NT2/D1 (cell line): Measurements from ENCODE around the gene WFDC5.

ENCODE experiments used
- DNase-seq: peaks from one replicate; pipeline ENCODE4 v3.0.0-alpha.2; 2011; ENCODE audit warnings: low read depth, low spot score
- H3K27me3 ChIP-seq: 2 replicates; pipeline ENCODE4 v1.6.0; 2011; ENCODE audit warnings: mild to moderate bottlenecking; ENCODE audit not compliant: insufficient read length, insufficient read depth
- H3K36me3 ChIP-seq: 2 replicates; pipeline ENCODE4 v1.6.1; 2011; ENCODE audit warnings: mild to moderate bottlenecking, low read length, mixed read lengths; ENCODE audit not compliant: insufficient read depth, insufficient read length
- H3K4me1 ChIP-seq: 2 replicates; pipeline ENCODE4 v1.5.1; 2011; ENCODE audit not compliant: insufficient read depth, insufficient read length
- H3K4me3 ChIP-seq: 2 replicates; pipeline ENCODE4 v1.5.1; 2011; ENCODE audit warnings: low read depth; ENCODE audit not compliant: insufficient read length
- H3K9ac ChIP-seq: 2 replicates; pipeline ENCODE4 v1.6.0; 2011; ENCODE audit warnings: low read depth; ENCODE audit not compliant: insufficient read length
- H3K9me3 ChIP-seq: 2 replicates; pipeline ENCODE4 v1.5.1; 2011; ENCODE audit warnings: mild to moderate bottlenecking, low read length; ENCODE audit not compliant: insufficient read depth
- SUZ12 ChIP-seq: IDR thresholded peaks from 2 replicates; pipeline ENCODE4 v1.6.1; 2011; ENCODE audit not compliant: insufficient read length, insufficient read depth; ENCODE audit errors: extremely low read depth
- YY1 ChIP-seq: IDR thresholded peaks from 2 replicates; pipeline ENCODE4 v1.6.1; 2011; ENCODE audit not compliant: insufficient read length, insufficient read depth
- ZNF274 ChIP-seq: IDR thresholded peaks from 2 replicates; pipeline ENCODE4 v1.6.1; 2011; ENCODE audit warnings: mild to moderate bottlenecking, low read depth, low read length

Gene WFDC5

GRCh38 chr20:45104786-45105185 lies 10.2 kb downstream of the WFDC5 start:
- no peak for DNase-seq
- no peak for TF ChIP-seq SUZ12
- TF ChIP-seq YY1, result no peak
- TF ChIP-seq ZNF274, result no peak
- Histone ChIP-seq H3K4me1 (no peaks in the 10 kb centered on the region), H3K36me3 (no peaks in the 10 kb centered on the region), H3K27me3 (peaks cover 22% of the 10 kb centered on the region), H3K9ac (no peak overlapping the region), H3K4me3 (no peak overlapping the region), H3K9me3 (no peaks in the 10 kb centered on the region)

- no peaks in the 10 kb centered on the region; the same call in 1 of the 2 replicates for H3K9me3 ChIP-seq
- no peak for TF ChIP-seq YY1
These were observed 11.9 kb downstream of the WFDC5 start for GRCh38 chr20:45103072-45103471.

GRCh38 chr20:45101333-45101850 lies 13.6 kb downstream of the WFDC5 start:
- no peaks in the 10 kb centered on the region for H3K4me1 ChIP-seq
- no peak for TF ChIP-seq ZNF274
- TF ChIP-seq YY1, result no peak
- TF ChIP-seq SUZ12, result no peak
- no peaks in the 10 kb centered on the region for H3K36me3 ChIP-seq
- peaks cover 48% of the 10 kb centered on the region for H3K27me3 ChIP-seq
- H3K9ac ChIP-seq, result peak overlapping the region; percentile 59
- DNase-seq, result no peak
- no peak overlapping the region for H3K4me3 ChIP-seq
- H3K9me3 ChIP-seq, result no peaks in the 10 kb centered on the region; the same call in 1 of the 2 replicates

More at GRCh38 chr20:45103072-45103471, 11.9 kb downstream of the WFDC5 start:
- Histone ChIP-seq H3K36me3 (no peaks in the 10 kb centered on the region), H3K27me3 (peaks cover 35% of the 10 kb centered on the region), H3K9ac (no peak overlapping the region), H3K4me1 (no peaks in the 10 kb centered on the region), H3K4me3 (no peak overlapping the region)
- DNase-seq, result no peak

- Histone ChIP-seq H3K9me3 (no peaks in the 10 kb centered on the region; the same call in 1 of the 2 replicates), H3K27me3 (peaks cover 52% of the 10 kb centered on the region), H3K9ac (peak within 1 kb of the TSS; percentile 59), H3K36me3 (no peaks in the 10 kb centered on the region), H3K4me3 (peak within 1 kb of the TSS; percentile 30), H3K4me1 (no peaks in the 10 kb centered on the region)
- no peak for TF ChIP-seq SUZ12
- no peak for TF ChIP-seq YY1
- no peak for TF ChIP-seq ZNF274
- peak; percentile 55 for DNase-seq
These were observed 14.3 kb downstream of the WFDC5 start, which contains the start of gene KCNS1 for GRCh38 chr20:45100563-45101245. Gene KCNS1 (minus strand): TSS chr20:45101127. CDS start chr20:45099236, 1,891 bp downstream.

- H3K4me1 ChIP-seq, result no peaks in the 10 kb centered on the region
- H3K9me3 ChIP-seq, result no peaks in the 10 kb centered on the region; the same call in 1 of the 2 replicates
- H3K36me3 ChIP-seq, result peaks cover 4% of the 10 kb centered on the region
- DNase-seq, result peak; percentile 58
- H3K4me3 ChIP-seq, result no peak overlapping the region
- TF ChIP-seq ZNF274, result no peak
- no peak for TF ChIP-seq SUZ12
- no peak for TF ChIP-seq YY1
- H3K9ac ChIP-seq, result peak overlapping the region; percentile 27
- H3K27me3 ChIP-seq, result peaks cover 52% of the 10 kb centered on the region
These were observed 16.7 kb downstream of the WFDC5 start for GRCh38 chr20:45098103-45098773.

GRCh38 chr20:45097485-45098102 lies 17.4 kb downstream of the WFDC5 start:
- DNase-seq, result no peak
- no peaks in the 10 kb centered on the region for H3K4me1 ChIP-seq
- H3K9me3 ChIP-seq, result no peaks in the 10 kb centered on the region; the same call in 1 of the 2 replicates
- H3K9ac ChIP-seq, result no peak overlapping the region
- TF ChIP-seq YY1 (no peak), ZNF274 (no peak), SUZ12 (no peak)
- H3K4me3 ChIP-seq, result no peak overlapping the region
- H3K36me3 ChIP-seq, result peaks cover 4% of the 10 kb centered on the region
- H3K27me3 ChIP-seq, result peaks cover 52% of the 10 kb centered on the region

GRCh38 chr20:45096781-45097180 lies 18.2 kb downstream of the WFDC5 start:
- no peak overlapping the region for H3K9ac ChIP-seq
- TF ChIP-seq YY1 (no peak), SUZ12 (no peak), ZNF274 (no peak)
- no peak for DNase-seq

More at GRCh38 chr20:45096781-45097180, 18.2 kb downstream of the WFDC5 start:
- Histone ChIP-seq H3K4me3 (no peak overlapping the region), H3K4me1 (no peaks in the 10 kb centered on the region), H3K9me3 (no peaks in the 10 kb centered on the region; the same call in 1 of the 2 replicates), H3K36me3 (peaks cover 4% of the 10 kb centered on the region), H3K27me3 (peaks cover 50% of the 10 kb centered on the region)
